Stimulated activated CD4-positive, alpha-beta T cell treated with anti-CD3 and anti-CD28 coated beads, Interleukin-15, amount 100 ng/mL, for 1 hour (primary cell): ENCODE data around the gene TYW1B.
"Not testable (repeated sequence)": the region's sequence is repeated elsewhere in the genome, so short reads cannot be mapped to it uniquely, and the experiment has no call there.

ENCODE experiments used
- DNase-seq, 2 donors: peaks; one replicate each; pipeline ENCODE4 v3.0.0-alpha.2; 2020; ENCODE audit warnings: low read depth in 1 of 2, low spot score in 1 of 2

The TYW1B gene

GRCh38 chr7:72760602-72761001 is 67.4 kb downstream of the TYW1B start:
- no peak for DNase-seq

DNA sequence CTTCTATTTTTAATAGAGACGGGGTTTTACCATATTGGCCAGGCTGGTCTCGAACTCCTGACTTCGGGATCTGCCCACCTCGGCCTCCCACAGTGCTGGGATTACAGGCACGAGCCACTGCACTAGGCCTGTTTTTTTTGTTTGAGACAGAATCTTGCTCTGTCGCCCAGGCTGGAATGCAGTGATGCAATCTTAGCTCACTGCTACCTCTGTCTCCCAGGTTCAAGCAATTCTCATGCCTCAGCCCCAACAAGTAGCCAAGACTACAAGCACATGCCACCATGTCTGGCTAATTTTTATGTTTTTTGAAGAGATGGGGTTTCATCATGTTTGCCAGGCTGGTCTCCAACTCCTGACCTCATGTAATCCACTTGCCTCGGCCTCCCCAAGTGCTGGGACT is 73.7 kb downstream of the TYW1B start:
- no peak for DNase-seq

DNA sequence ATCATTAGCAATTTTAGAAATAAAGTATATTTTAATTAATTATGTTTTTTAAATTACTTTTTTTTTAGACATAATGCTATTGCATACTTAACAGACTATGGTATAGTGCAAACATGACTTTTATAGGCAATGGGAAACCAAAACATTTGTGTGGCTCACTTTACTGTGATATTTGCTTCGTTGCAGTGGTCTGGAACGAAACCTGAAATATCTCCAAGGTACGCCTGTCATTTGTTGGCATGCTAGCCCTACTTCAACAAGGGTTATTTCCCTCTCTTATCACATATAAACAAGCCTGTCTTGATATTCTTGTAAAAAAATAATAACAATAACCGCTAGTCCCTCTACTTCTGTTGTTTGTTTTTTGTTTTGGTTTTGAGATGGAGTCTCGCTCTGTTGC is 74.2 kb downstream of the TYW1B start:
- DNase-seq, result no peak

- not testable (repeated sequence) for DNase-seq
These were observed 74.8 kb downstream of the TYW1B start for GRCh38 chr7:72753229-72753628.

DNA sequence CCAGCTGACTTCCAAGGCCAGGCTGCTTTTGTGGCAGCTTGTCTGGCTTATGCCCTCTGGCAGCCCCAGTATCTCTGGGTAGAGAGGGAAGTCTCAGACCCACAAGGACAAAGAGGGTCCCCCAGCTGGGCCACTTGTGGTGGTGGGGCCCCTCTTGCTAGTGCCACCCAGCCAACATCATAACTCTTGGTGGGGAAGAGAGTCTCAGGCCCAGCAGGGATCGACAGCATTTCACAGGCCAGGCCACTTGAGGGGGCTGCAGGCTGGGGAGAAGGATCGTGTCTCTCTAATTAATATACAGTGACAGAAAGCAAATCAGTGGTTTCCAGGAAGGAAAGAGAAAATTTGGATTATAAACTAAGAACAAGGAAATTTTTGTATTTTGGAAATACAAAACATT is 76.0 kb downstream of the TYW1B start:
- no peak for DNase-seq

- DNase-seq, result no peak
These were observed 76.6 kb downstream of the TYW1B start for GRCh38 chr7:72751378-72751777.

DNA sequence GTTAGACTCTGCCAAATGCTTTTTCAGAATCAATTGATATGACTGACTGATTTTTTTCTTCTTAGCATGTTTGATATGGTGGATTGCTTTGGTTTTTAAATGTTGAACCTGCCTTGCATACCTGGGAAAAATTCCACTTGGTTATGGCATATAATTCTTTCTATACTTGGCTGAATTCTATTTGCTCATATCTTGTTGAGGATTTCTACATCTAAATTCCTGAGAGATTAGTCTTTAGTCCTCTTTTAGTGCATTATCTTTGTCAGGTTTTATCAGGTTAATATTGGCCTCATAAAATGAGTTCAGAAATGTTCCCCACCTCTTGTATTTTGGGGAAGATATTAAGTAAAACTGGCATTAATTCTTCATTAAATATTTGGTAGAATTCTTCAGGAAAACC is 79.4 kb downstream of the TYW1B start:
- DNase-seq, result not testable (repeated sequence)

DNA sequence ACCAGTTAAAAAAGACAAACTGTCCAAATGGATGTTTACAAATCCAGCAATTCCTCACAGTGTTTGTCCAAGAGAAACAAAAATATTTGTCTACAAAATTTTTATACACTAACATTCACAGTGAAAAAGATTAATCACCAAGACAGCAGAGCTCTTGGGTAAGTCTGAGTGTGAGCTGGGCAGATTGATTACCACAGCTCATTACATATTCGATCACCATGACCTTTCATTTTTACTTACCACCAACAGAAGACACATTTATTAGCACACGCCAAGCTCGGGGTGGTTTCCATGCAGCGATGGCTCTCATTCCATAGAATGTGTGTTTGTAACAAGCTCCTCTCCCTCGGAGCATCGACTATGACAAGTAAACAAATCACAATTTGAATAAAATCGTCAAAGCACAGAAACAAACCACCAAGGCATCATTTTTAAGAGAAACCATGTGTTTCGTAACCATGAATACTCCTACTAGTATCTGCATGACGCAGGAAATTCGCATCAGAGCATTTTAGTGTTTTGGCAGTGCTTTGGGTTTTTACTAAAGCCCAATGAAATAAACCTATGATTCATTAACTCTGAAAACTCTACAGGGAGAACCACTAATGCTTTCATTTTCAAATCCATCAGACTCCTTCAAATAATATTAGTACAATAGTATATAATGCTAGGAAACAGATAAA is 83.6 kb downstream of the TYW1B start:
- DNase-seq, result not testable (repeated sequence)

- not testable (repeated sequence) for DNase-seq
These were observed 84.2 kb downstream of the TYW1B start for GRCh38 chr7:72743801-72744200.

DNA sequence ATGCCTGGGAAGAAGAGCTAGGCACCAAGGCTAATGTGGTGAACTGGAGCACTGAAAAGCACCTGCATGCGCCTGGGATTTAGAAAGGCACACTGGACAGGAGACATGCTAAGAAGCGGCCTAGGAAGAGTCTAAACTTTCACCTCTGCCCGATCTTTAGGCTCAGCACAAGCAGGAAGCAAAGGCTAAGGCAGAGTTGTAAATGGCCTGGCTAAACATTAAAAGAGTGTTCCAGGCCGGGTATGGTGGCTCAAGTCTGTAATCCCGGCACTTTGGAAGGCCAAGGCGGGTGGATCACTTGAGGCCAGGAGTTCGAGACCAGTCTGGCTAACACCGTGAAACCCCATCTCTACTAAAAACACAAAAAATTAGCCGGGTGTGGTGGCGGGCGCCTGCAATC is 88.3 kb downstream of the TYW1B start:
- not testable (repeated sequence) for DNase-seq

- not testable (repeated sequence) for DNase-seq
These were observed 92.1 kb downstream of the TYW1B start for GRCh38 chr7:72735855-72736254.

DNA sequence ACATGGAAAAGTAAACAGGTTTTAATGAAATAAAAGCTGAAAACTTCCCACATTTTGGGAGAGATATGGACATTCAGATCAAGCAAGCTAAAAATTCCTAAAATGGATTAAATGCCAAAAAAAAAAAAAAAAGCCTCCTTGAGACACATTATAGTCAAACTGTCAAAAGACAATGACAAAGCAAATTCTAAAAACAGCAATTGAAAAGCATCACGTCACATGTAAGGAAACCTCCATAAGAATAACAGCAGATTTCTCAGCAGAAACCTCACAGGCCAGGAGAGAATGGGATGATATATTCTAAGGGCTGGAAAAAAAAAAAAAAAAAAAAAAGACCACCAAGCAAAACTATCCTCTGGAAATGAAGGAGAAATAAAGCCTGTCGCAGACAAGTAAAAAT is 97.2 kb downstream of the TYW1B start:
- not testable (repeated sequence) for DNase-seq

- not testable (repeated sequence) for DNase-seq
These were observed 97.6 kb downstream of the TYW1B start for GRCh38 chr7:72730384-72730783.

DNA sequence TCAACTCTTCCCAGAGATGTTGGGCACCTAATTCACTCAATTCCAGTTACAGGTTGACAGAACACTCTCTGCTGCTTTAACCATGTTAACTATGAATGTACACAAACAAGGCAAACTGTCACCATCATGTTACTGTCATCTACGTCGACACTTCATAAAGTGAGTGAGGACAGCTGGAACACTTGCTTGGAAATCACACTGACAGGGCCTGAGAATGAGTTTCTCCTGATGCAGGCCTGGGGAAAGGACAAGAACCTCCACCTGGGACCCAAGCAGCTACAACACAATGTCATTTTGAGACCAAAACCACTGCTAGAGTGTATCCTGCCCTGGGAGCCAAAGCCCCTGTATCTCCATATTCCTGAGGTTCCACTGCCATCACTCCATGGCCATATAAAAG is 98.9 kb downstream of the TYW1B start:
- not testable (repeated sequence) for DNase-seq

DNA sequence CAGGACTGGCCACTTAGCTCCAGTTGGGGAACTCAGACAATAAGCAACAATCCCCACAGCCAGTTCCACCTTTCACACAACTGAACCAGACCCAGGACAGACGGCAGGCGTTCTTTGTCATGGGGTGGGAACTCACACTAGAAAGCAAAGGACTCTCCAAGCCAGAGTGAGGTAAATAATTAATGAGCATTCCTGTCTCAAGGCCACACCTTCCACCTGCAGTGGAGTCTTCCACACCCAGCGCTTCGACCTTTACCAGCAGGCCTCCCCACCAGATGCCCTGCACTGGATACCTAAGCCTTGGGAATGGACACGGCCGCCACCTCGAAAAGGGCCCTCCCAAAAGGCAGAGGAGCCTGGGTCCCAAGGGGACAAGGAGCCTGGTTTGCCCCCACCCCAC is 105.3 kb downstream of the TYW1B start:
- DNase-seq, result not testable (repeated sequence)

- not testable (repeated sequence) for DNase-seq
These were observed 107.1 kb downstream of the TYW1B start for GRCh38 chr7:72720890-72721289.

DNA sequence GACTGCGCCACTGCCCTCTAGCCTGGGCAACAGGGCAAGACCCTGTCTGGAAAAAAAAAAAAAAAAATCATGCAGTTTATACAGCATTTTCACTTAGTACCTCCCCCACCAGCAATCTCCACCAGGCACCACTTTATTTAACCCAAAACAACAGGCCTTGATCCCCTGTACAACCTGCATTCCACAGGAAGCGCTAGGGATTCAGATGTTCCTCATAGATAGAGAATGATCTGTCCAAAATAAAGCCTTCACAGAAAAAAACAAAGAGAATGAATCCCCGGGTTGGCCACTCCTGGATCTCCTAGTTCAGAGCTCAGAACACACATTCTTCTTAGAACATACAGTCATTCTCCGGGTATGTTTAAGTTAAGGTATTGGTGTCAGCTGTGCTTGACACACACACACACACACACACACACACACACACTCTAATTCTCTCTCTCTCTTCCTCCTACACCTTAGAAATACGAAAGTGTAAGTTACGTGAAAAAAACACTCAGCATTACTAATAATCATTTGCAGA is 110.7 kb downstream of the TYW1B start:
- DNase-seq, result not testable (repeated sequence)

- DNase-seq, result not testable (repeated sequence)
These were observed 116.1 kb downstream of the TYW1B start for GRCh38 chr7:72711927-72712326.

- DNase-seq, result no peak
These were observed 117.0 kb downstream of the TYW1B start for GRCh38 chr7:72710983-72711382.

DNA sequence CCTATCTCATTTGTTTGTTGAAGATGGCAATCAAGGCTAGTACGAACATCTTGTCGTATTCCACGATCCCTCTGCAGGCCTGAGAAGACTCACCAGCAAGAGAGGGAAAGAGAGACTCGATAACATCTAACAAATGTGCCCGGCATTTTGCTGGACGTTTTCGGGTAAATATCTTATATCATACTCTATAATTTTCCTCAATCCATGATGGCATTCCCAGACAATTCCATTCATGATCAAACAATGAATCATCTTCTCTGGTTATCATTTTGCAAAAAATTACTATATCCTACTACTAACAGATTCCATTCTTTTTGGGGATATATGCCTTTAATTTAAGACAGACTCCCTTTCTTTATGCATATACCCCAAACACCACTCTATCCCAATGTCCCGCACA is 118.1 kb downstream of the TYW1B start:
- no peak for DNase-seq

GRCh38 chr7:72708371-72709050 is 119.5 kb downstream of the TYW1B start:
- DNase-seq, result not testable (repeated sequence)

GRCh38 chr7:72706521-72706920 is 121.5 kb downstream of the TYW1B start:
- no peak for DNase-seq
